WTC11 (cell line): Measurements from ENCODE around the gene MORC2.

Source experiments
- CTCF ChIP-seq: fragments of 200-600 bp; IDR thresholded peaks from 2 replicates; pipeline ENCODE4 v1.8.0; 2022; ENCODE audit warnings: antibody characterized with exemption
- SP1 ChIP-seq: sonication (generic); formaldehyde crosslinking; conservative IDR thresholded peaks from 2 replicates; pipeline ENCODE4 v1.8.1; 2022; ENCODE audit warnings: missing genetic modification reagents
- ZNF138 ChIP-seq: sonication (generic); formaldehyde crosslinking; conservative IDR thresholded peaks from 2 replicates; pipeline ENCODE4 v1.8.1; 2022; ENCODE audit warnings: mild to moderate bottlenecking, moderate library complexity, missing genetic modification reagents

DNA sequence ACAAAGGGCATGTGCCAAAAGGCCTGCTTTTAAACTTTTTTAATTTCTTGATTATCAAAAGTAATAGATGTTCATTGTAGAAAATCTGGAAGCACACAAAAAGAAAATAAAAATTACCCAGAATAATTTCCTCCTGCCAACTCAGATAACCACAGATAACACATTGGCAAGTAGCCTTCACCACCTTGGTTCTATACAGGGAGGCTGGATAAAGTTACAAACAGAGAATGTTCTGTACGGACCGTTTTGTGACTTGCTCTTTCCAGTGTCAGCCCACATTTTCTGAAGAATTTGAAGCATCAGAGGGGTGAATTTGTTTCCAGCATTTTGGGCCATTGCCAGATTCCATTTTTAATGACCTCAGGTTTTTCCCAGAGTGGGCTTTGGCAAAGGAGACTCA, 24.0 kb upstream of the MORC2 start:
- TF ChIP-seq ZNF138 (CRISPR knock-in tag) = no peak
- TF ChIP-seq CTCF = no peak
- no peak for TF ChIP-seq SP1
